Keratinocyte (primary cell): ENCODE measurements around the gene ZBTB20. TPM values are rescaled to one million over a fixed set of nuclear protein-coding genes. Genes with fewer than 3 reads are reported as not detected.

Source experiments
- DNase-seq: peaks from one replicate; pipeline ENCODE4 v3.0.0-alpha.2; 2011; ENCODE audit warnings: low read depth, missing footprints, low spot score
- FAIRE-seq: peaks from 2 replicates; lab custom pipeline; 2011; peaks lifted over from hg19 to GRCh38; lab: Jason Lieb, UNC
- H2AFZ ChIP-seq: 2 replicates; pipeline ENCODE4 v1.6.0; 2012; ENCODE audit warnings: low read length, control low read depth, inconsistent platforms; ENCODE audit not compliant: control insufficient read depth
- H3K27ac ChIP-seq: 2 replicates; pipeline ENCODE4 v1.5.1; 2011; ENCODE audit warnings: low read length; ENCODE audit not compliant: control insufficient read depth, insufficient read depth
- H3K27me3 ChIP-seq: 3 replicates; pipeline ENCODE4 v1.6.0; 2011; ENCODE audit warnings: low read length; ENCODE audit not compliant: control insufficient read depth, insufficient read depth; ENCODE audit errors: extremely low read depth
- H3K36me3 ChIP-seq, 2 experiments: 2 replicates in 1 of 2; 3 replicates in 1 of 2; pipeline ENCODE4 v1.5.1; 2011; ENCODE audit warnings: low read length in 2 of 2, mild to moderate bottlenecking in 1 of 2; ENCODE audit not compliant: control insufficient read depth in 2 of 2, insufficient read depth in 2 of 2; ENCODE audit errors: extremely low read depth in 1 of 2
- H3K4me1 ChIP-seq: 3 replicates; pipeline ENCODE4 v1.5.1; 2011; ENCODE audit warnings: low read length; ENCODE audit not compliant: control insufficient read depth, insufficient read depth; ENCODE audit errors: extremely low read depth
- H3K4me2 ChIP-seq: 3 replicates; pipeline ENCODE4 v1.6.0; 2011; ENCODE audit warnings: low read depth, low read length; ENCODE audit not compliant: control insufficient read depth, insufficient read depth; ENCODE audit errors: extremely low read depth
- H3K4me3 ChIP-seq, 3 experiments: fragments of 200-600 bp in 1 of 3; sonication (generic) in 1 of 3; 2 replicates in 2 of 3; 3 replicates in 1 of 3; pipeline ENCODE4 v1.5.1; 2011 to 2016; ENCODE audit warnings: low read length in 3 of 3, mild to moderate bottlenecking in 3 of 3, control low read depth in 2 of 3, inconsistent platforms in 1 of 3, low read depth in 1 of 3, mixed read lengths in 1 of 3, mixed run types in 1 of 3, moderate library complexity in 1 of 3; ENCODE audit not compliant: control insufficient read depth in 2 of 3, insufficient read depth in 2 of 3; ENCODE audit errors: extremely low read depth in 1 of 3
- H3K79me2 ChIP-seq: 2 replicates; pipeline ENCODE4 v1.6.0; 2012; ENCODE audit warnings: low read length; ENCODE audit not compliant: control insufficient read depth, insufficient read depth
- H3K9ac ChIP-seq: 3 replicates; pipeline ENCODE4 v1.6.0; 2011; ENCODE audit warnings: low read length; ENCODE audit not compliant: control insufficient read depth, insufficient read depth; ENCODE audit errors: extremely low read depth
- H3K9me1 ChIP-seq: 3 replicates; pipeline ENCODE4 v1.6.0; 2011; ENCODE audit warnings: low read length; ENCODE audit not compliant: control insufficient read depth, insufficient read depth; ENCODE audit errors: extremely low read depth
- H3K9me3 ChIP-seq: 2 replicates; pipeline ENCODE4 v1.5.1; 2012; ENCODE audit warnings: low read depth, low read length; ENCODE audit not compliant: control insufficient read depth
- H4K20me1 ChIP-seq: 3 replicates; pipeline ENCODE4 v1.6.0; 2011; ENCODE audit warnings: low read length; ENCODE audit not compliant: control insufficient read depth, insufficient read depth; ENCODE audit errors: extremely low read depth
- EZH2 ChIP-seq: IDR thresholded peaks from one replicate; pipeline ENCODE4 v1.6.1; 2012; ENCODE audit warnings: inconsistent platforms, mild to moderate bottlenecking, low read length, moderate library complexity
- dilution Hi-C: fragments of 300-500 bp; cut with MboI; formaldehyde crosslinking; loops from one replicate; pipeline ENCODE4 v1.7.0; 2020; ENCODE audit warnings: low sequenced_read_pairs; ENCODE audit not compliant: extremely low pct_ligation_motif_present
- polyA plus RNA-seq, 5 experiments: library from polyadenylated mRNA; depleted of rRNA in 3 of 5; stranded (reverse) in 3 of 5; stranded (forward) in 1 of 5; unstranded in 1 of 5; fragments of >200 nt; gene quantifications; 1 replicate in 1 of 5; 2 replicates in 3 of 5; 3 replicates in 1 of 5; pipeline versions ENCODE4 v1.2.1 to v1.2.3, GENCODE V29; 2011 to 2012; ENCODE audit warnings: missing spikeins in 2 of 5, low read depth in 1 of 5, low replicate concordance in 1 of 5
- TF ChIP-seq, protein P1 (sequence below), 3 experiments: IDR thresholded peaks in 1 of 3; conservative IDR thresholded peaks in 1 of 3; optimal IDR thresholded peaks in 1 of 3; 2 replicates in 2 of 3; 3 replicates in 1 of 3; pipeline versions ENCODE3 to v1.5.1; 2011; ENCODE audit warnings: low read length in 3 of 3, mild to moderate bottlenecking in 3 of 3, moderate library complexity in 2 of 3, control low read depth in 1 of 3, inconsistent platforms in 1 of 3; ENCODE audit not compliant: insufficient read depth in 2 of 3; ENCODE audit errors: extremely low read depth in 1 of 3

The ZBTB20 gene
- polyA plus RNA-seq, 1 donor (not counting 4 experiments of a cell fraction or from before 2014, with no cell fraction given) = 0.52 TPM

GRCh38 chr3:114469070-114469469 is 678.0 kb downstream of the ZBTB20 start:
- Histone ChIP-seq H3K9me1 (no peaks in the 10 kb centered on the region), H4K20me1 (no peaks in the 10 kb centered on the region), H3K36me3 (no peaks in the 10 kb centered on the region), H3K4me1 (no peaks in the 10 kb centered on the region), H3K9ac (no peak overlapping the region), H3K27me3 (no peaks in the 10 kb centered on the region), H3K27ac (no peak overlapping the region), H3K79me2 (no peaks in the 10 kb centered on the region), H3K9me3 (no peaks in the 10 kb centered on the region), H3K4me2 (no peak overlapping the region), H3K4me3 (no peak overlapping the region), H2AFZ (no peak overlapping the region)
- TF ChIP-seq, protein P1, sequence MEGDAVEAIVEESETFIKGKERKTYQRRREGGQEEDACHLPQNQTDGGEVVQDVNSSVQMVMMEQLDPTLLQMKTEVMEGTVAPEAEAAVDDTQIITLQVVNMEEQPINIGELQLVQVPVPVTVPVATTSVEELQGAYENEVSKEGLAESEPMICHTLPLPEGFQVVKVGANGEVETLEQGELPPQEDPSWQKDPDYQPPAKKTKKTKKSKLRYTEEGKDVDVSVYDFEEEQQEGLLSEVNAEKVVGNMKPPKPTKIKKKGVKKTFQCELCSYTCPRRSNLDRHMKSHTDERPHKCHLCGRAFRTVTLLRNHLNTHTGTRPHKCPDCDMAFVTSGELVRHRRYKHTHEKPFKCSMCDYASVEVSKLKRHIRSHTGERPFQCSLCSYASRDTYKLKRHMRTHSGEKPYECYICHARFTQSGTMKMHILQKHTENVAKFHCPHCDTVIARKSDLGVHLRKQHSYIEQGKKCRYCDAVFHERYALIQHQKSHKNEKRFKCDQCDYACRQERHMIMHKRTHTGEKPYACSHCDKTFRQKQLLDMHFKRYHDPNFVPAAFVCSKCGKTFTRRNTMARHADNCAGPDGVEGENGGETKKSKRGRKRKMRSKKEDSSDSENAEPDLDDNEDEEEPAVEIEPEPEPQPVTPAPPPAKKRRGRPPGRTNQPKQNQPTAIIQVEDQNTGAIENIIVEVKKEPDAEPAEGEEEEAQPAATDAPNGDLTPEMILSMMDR (optimal IDR thresholded peaks at IDR 0.05 in 1 of 3, IDR thresholded peaks at IDR 0.05 in 1 of 3, conservative IDR thresholded peaks at IDR 0.05 in 1 of 3; ENCODE audit: extremely low read depth in 1 of 3, insufficient read depth in 2 of 3, low read length in 3 of 3) = no peak
- TF ChIP-seq EZH2 = no peak
- no peak for FAIRE-seq
- dilution Hi-C loops = no loop called here
- no peak for DNase-seq

GRCh38 chr3:114466816-114467215 is 680.3 kb downstream of the ZBTB20 start:
- H3K79me2 ChIP-seq = no peaks in the 10 kb centered on the region
- TF ChIP-seq EZH2 = no peak
- TF ChIP-seq, protein P1 (optimal IDR thresholded peaks at IDR 0.05 in 1 of 3, IDR thresholded peaks at IDR 0.05 in 1 of 3, conservative IDR thresholded peaks at IDR 0.05 in 1 of 3; ENCODE audit: extremely low read depth in 1 of 3, insufficient read depth in 2 of 3, low read length in 3 of 3) = no peak
- no peaks in the 10 kb centered on the region for H4K20me1 ChIP-seq
- dilution Hi-C loops = no loop called here
- no peak overlapping the region for H3K4me2 ChIP-seq
- no peak overlapping the region for H2AFZ ChIP-seq
- no peaks in the 10 kb centered on the region for H3K36me3 ChIP-seq
- no peaks in the 10 kb centered on the region for H3K9me1 ChIP-seq
- DNase-seq = no peak
- no peak overlapping the region for H3K4me3 ChIP-seq
- no peaks in the 10 kb centered on the region for H3K9me3 ChIP-seq
- H3K4me1 ChIP-seq = no peaks in the 10 kb centered on the region
- H3K9ac ChIP-seq = no peak overlapping the region
- no peaks in the 10 kb centered on the region for H3K27me3 ChIP-seq
- FAIRE-seq = no peak
- no peak overlapping the region for H3K27ac ChIP-seq
